ENCODE data around the gene CLSTN2.

The CLSTN2 gene

GRCh38 chr3:140319739-140320138, 384.8 kb downstream of the CLSTN2 start:
- no peaks in the 10 kb centered on the region for H3K36me3 Mint-ChIP-seq (ENCODE audit: low read depth)
- no peaks in the 10 kb centered on the region for H3K4me1 Mint-ChIP-seq
- H3K27ac Mint-ChIP-seq, result no peak overlapping the region
- H3K27me3 Mint-ChIP-seq (ENCODE audit: low read depth), result peaks cover 3% of the 10 kb centered on the region
- TF ChIP-seq, protein P1, sequence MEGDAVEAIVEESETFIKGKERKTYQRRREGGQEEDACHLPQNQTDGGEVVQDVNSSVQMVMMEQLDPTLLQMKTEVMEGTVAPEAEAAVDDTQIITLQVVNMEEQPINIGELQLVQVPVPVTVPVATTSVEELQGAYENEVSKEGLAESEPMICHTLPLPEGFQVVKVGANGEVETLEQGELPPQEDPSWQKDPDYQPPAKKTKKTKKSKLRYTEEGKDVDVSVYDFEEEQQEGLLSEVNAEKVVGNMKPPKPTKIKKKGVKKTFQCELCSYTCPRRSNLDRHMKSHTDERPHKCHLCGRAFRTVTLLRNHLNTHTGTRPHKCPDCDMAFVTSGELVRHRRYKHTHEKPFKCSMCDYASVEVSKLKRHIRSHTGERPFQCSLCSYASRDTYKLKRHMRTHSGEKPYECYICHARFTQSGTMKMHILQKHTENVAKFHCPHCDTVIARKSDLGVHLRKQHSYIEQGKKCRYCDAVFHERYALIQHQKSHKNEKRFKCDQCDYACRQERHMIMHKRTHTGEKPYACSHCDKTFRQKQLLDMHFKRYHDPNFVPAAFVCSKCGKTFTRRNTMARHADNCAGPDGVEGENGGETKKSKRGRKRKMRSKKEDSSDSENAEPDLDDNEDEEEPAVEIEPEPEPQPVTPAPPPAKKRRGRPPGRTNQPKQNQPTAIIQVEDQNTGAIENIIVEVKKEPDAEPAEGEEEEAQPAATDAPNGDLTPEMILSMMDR (IDR thresholded peaks at IDR 0.05; ENCODE audit: unreplicated experiment in 3 of 3), result no peak
- H3K4me3 Mint-ChIP-seq, result no peak overlapping the region
- no peaks in the 10 kb centered on the region for H3K9me3 Mint-ChIP-seq

GRCh38 chr3:140323561-140323960, 388.6 kb downstream of the CLSTN2 start:
- Mint-ChIP-seq H3K27me3 (ENCODE audit: low read depth) (no peaks in the 10 kb centered on the region), H3K9me3 (no peaks in the 10 kb centered on the region), H3K27ac (no peak overlapping the region), H3K4me1 (no peaks in the 10 kb centered on the region), H3K36me3 (ENCODE audit: low read depth) (no peaks in the 10 kb centered on the region), H3K4me3 (no peak overlapping the region)
- TF ChIP-seq, protein P1 (IDR thresholded peaks at IDR 0.05; ENCODE audit: unreplicated experiment in 3 of 3), result no peak

DNA sequence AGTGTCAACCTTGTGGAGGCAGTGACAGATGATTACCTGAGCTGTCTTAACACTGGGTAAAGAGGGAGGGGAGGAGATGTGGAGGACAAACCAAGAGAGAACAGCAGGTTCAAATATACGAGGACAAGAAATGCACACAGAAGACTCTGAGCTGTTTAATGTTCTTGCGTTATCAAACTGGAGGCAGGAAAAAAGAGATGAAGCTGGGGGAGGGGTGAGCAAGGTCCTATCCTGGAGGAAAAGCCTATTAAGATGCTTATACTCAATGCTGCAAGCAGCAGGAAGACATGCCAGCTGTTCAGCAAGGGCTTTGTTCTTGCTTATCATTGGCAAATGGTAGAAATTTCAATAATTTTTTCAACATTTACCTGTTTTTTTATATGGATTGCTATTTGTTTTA, 397.1 kb downstream of the CLSTN2 start:
- H3K9me3 Mint-ChIP-seq, result peaks cover 2% of the 10 kb centered on the region
- no peaks in the 10 kb centered on the region for H3K27me3 Mint-ChIP-seq (ENCODE audit: low read depth)

GRCh38 chr3:140334132-140334929, 399.3 kb downstream of the CLSTN2 start:
- Mint-ChIP-seq H3K9me3 (peaks cover 2% of the 10 kb centered on the region), H3K27ac (no peak overlapping the region), H3K27me3 (ENCODE audit: low read depth) (peaks cover 3% of the 10 kb centered on the region), H3K36me3 (ENCODE audit: low read depth) (no peaks in the 10 kb centered on the region), H3K4me1 (peaks cover 11% of the 10 kb centered on the region), H3K4me3 (no peak overlapping the region)
- TF ChIP-seq, protein P1 (IDR thresholded peaks at IDR 0.05; ENCODE audit: unreplicated experiment in 3 of 3), result no peak

More for the DNA sequence above, 397.1 kb downstream of the CLSTN2 start:
- Mint-ChIP-seq H3K4me1 (peaks cover 11% of the 10 kb centered on the region), H3K4me3 (no peak overlapping the region), H3K36me3 (ENCODE audit: low read depth) (no peaks in the 10 kb centered on the region), H3K27ac (no peak overlapping the region)
- TF ChIP-seq, protein P1 (IDR thresholded peaks at IDR 0.05; ENCODE audit: unreplicated experiment in 3 of 3), result no peak

DNA sequence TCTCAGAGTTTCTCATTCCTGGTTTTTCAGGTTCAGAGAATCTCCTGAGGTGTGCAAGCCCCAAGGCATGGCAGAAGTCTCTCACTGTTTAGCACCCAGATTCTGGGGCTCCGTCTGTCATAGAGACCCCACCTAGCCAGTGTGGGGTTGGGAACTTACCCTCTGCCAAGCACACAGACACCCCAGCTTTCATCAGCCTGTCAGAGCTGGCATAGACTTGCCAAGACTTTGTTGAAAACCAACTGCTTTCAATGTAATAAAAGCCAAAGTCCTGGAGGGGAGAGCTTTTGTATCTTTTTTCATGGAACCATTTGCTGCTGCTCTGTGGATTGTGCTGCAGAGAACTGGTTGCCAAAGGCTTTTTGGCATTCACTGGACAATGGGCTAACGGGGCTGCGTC, 401.5 kb downstream of the CLSTN2 start:
- TF ChIP-seq, protein P1 (IDR thresholded peaks at IDR 0.05; ENCODE audit: unreplicated experiment in 3 of 3), result no peak
- Mint-ChIP-seq H3K27ac (no peak overlapping the region), H3K4me3 (no peak overlapping the region), H3K36me3 (ENCODE audit: low read depth) (no peaks in the 10 kb centered on the region), H3K9me3 (peaks cover 2% of the 10 kb centered on the region), H3K27me3 (ENCODE audit: low read depth) (peaks cover 3% of the 10 kb centered on the region), H3K4me1 (peaks cover 17% of the 10 kb centered on the region)

- Mint-ChIP-seq H3K27ac (no peak overlapping the region), H3K27me3 (ENCODE audit: low read depth) (peaks cover 3% of the 10 kb centered on the region), H3K36me3 (ENCODE audit: low read depth) (no peaks in the 10 kb centered on the region), H3K4me1 (peaks cover 11% of the 10 kb centered on the region), H3K4me3 (no peak overlapping the region), H3K9me3 (no peaks in the 10 kb centered on the region)
- TF ChIP-seq, protein P1 (IDR thresholded peaks at IDR 0.05; ENCODE audit: unreplicated experiment in 3 of 3), result no peak
These were observed 403.9 kb downstream of the CLSTN2 start for GRCh38 chr3:140338916-140339315.
